ENCODE results near the gene ZBTB1. TPM values are rescaled to one million over a fixed set of nuclear protein-coding genes. Genes with fewer than 3 reads are reported as not detected.

The ZBTB1 gene
- total RNA-seq, 2 experiments from 2014 or later = 146 to 147 TPM

DNA sequence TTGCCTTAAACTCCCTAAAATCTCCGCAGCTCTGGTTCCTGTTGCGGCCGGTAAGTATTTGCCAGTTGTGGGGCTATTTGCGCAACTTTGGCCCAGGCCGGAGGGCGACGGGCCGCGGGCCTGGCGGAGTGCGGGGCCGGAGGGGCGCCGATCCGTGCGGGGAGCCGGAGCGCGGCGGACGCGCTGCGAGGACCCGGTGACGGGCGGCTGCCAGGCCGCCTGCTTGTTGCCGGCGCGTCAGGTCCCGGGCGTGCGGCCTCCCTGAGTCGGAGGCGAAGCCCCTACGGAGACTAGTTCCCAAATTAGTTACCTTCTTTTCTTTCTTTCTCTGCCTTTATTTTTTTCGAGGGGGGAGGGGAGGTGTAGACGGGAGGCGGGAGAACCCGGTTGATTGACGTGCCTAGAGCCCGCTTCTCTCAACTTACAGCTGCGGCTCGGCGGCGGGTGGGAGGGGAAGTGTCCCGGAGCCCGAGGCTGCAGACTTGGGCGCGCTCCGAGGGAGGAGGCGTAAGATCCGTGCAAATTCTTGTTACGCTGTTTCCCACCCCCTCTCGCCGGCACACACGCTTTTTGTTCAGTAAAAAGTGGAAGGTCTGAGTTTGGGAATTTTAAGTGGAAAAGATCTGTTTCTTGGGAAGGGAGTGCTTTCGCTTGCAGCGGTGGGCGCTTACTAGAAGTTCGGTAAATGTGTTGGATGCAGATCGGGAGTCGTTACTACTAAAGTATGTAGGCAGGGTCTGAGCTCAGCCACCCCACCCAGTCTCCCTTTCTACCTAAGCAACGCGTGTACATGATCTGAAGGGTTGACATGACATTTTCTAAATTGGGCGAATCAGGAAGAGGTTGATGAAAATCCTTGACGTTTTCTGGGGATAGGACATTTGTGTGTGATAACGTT lies 576 bp downstream of the ZBTB1 start:
- intact Hi-C loops (cut with DNase I, micrococcal nuclease) = loop anchor here (5.0 to 10.0 kb wide), 5 partner anchors 118 to 860 kb away; partner anchors contain the start of genes MAX (in 2 of the 2), MTHFD1 (in 2 of the 2), WDR89 (in 2 of the 2) and CHURC1 (in 1 of the 2)
- Mint-ChIP-seq H3K9me3 (no peaks in the 10 kb centered on the region), H3K36me3 (ENCODE audit: low read depth) (peaks cover 48% of the 10 kb centered on the region), H3K4me3 (peak overlapping the region; percentile 100), H3K4me1 (ENCODE audit: low read depth) (peaks cover 77% of the 10 kb centered on the region), H3K27ac (peak overlapping the region; percentile 100), H3K27me3 (peaks cover 4% of the 10 kb centered on the region)
- DNase-seq (peak; percentile 73 to 94 (median 82)), ATAC-seq (ENCODE audit: poor library complexity) (peak; percentile 29)
- no peak for TF ChIP-seq CTCF (IDR thresholded peaks at IDR 0.05)
- Histone ChIP-seq H3K27ac (ENCODE audit: low read depth in 1 of 2, low read length in 2 of 2) (peak overlapping the region; percentile 100), H3K4me1 (ENCODE audit: insufficient read depth, low read length) (peaks cover 61% of the 10 kb centered on the region), H3K4me3 (ENCODE audit: low read length) (peak overlapping the region; percentile 96), H3K9me3 (ENCODE audit: control insufficient read depth in 1 of 2, insufficient read depth in 1 of 2, low read length in 2 of 2) (no peaks in the 10 kb centered on the region), H3K27me3 (ENCODE audit: control insufficient read depth in 1 of 2, insufficient read depth in 2 of 2, low read length in 2 of 2) (no peaks in the 10 kb centered on the region), H3K36me3 (ENCODE audit: insufficient read depth, low read length) (no peaks in the 10 kb centered on the region)
- ChIA-PET CTCF (interaction anchor here (0.7 to 2.2 kb wide), 4 partner anchors 9 to 161 kb away, joined by 3 to 9 read pairs (median 4); partner anchors contain the start of gene HSPA2), POLR2A (interaction anchor here (0.6 to 6.5 kb wide), 29 partner anchors 9 to 863 kb away, joined by 3 to 112 read pairs (median 4); partner anchors contain the start of genes AKAP5, CHURC1, HSPA2 and MTHFD1)

DNA sequence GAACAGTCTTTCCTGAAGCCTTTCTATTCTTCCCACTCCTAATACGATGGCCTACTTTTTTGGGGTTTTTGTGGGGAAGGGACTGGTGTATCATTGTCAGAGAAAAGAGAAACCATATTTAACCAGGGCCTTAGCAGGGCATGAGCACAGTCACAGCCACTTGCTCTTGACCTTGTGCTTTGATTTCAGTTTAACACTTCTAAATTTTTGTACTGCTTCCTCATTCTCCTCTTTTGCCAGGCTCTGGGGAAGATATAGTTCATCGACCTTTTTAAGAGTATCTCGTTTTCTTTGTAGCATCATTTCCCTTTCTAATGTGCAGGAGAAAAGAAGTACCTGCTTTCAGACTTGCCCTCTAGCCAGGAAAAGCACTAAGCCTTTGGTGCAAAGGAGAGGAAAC lies 2.2 kb downstream of the ZBTB1 start:
- Histone ChIP-seq H3K36me3 (ENCODE audit: insufficient read depth, low read length) (peaks cover 5% of the 10 kb centered on the region), H3K4me1 (ENCODE audit: insufficient read depth, low read length) (peaks cover 62% of the 10 kb centered on the region), H3K27me3 (ENCODE audit: control insufficient read depth in 1 of 2, insufficient read depth in 2 of 2, low read length in 2 of 2) (no peaks in the 10 kb centered on the region), H3K9me3 (ENCODE audit: control insufficient read depth in 1 of 2, insufficient read depth in 1 of 2, low read length in 2 of 2) (no peaks in the 10 kb centered on the region), H3K27ac (ENCODE audit: low read depth in 1 of 2, low read length in 2 of 2) (peak overlapping the region in 1 of 2 donors; percentile 60), H3K4me3 (ENCODE audit: low read length) (peak overlapping the region; percentile 96)
- H3K36me3 Mint-ChIP-seq (ENCODE audit: low read depth) = peaks cover 44% of the 10 kb centered on the region
- peak overlapping the region; percentile 100 for H3K27ac Mint-ChIP-seq
- H3K4me1 Mint-ChIP-seq (ENCODE audit: low read depth) = peaks cover 78% of the 10 kb centered on the region
- ATAC-seq (ENCODE audit: poor library complexity) (no peak), DNase-seq (peak in 3 of 14 experiments; percentile 38 to 42 (median 40))
- ChIA-PET CTCF (interaction anchor here (0.8 to 1.0 kb wide), 3 partner anchors 16 to 864 kb away, joined by 3 read pairs; no protein-coding TSS in a partner anchor), POLR2A (interaction anchor here (0.6 to 6.4 kb wide), 2 partner anchors 119 to 989 kb away, joined by 3 to 51 read pairs; partner anchors contain the start of gene MTHFD1)
- intact Hi-C loops (cut with DNase I, micrococcal nuclease) = loop anchor here (2.0 to 10.0 kb wide), 3 partner anchors 32 to 862 kb away; partner anchors contain the start of genes WDR89 (in 2 of the 2) and CHURC1 (in 1 of the 2)
- H3K9me3 Mint-ChIP-seq = no peaks in the 10 kb centered on the region
- H3K4me3 Mint-ChIP-seq = peak overlapping the region; percentile 100
- no peak for TF ChIP-seq CTCF (IDR thresholded peaks at IDR 0.05)
- peaks cover 4% of the 10 kb centered on the region for H3K27me3 Mint-ChIP-seq

DNA sequence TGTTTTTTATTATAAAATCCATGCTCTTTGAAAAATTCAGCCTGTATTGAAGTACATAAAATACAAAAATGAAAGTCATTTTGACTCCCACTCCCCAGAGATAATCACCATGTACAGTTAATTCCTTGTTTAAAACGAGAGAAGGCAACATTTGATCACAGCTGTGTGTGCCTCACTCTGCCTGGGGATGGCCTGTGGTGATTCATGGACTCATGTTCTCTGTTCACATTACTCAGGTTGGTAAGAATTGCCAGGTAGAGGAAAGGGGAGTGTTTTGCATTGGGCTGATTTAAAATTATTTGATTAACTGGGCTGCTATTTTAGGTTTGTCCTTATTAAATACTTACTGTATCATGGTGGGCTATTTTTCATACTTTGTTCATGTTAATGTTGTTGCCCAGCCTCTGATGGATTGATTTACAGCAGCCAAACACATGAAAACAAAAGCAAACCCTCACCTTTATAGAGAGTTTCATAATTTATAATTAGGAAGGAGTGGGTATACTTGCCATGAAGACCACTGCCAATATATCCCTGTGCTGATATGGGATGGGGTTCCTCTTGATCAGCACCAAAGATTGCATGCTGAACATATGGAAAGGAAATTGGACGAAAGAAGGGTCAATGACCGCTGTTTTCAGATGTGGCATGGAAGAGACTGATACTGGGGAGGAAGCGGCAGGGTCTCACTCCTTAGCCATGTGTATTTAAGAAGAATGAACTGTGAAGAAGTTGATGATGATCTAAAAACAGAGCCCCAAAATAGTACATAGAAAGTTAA lies 3.0 kb downstream of the ZBTB1 start:
- no peak for TF ChIP-seq CTCF (IDR thresholded peaks at IDR 0.05)
- no peak for ATAC-seq (ENCODE audit: poor library complexity)
- DNase-seq = peak in 3 of 14 experiments; percentile 42 to 51 (median 49)
- Histone ChIP-seq H3K9me3 (ENCODE audit: control insufficient read depth in 1 of 2, insufficient read depth in 1 of 2, low read length in 2 of 2) (no peaks in the 10 kb centered on the region), H3K27me3 (ENCODE audit: control insufficient read depth in 1 of 2, insufficient read depth in 2 of 2, low read length in 2 of 2) (no peaks in the 10 kb centered on the region), H3K4me3 (ENCODE audit: low read length) (peak overlapping the region; percentile 96), H3K27ac (ENCODE audit: low read depth in 1 of 2, low read length in 2 of 2) (peak overlapping the region; percentile 17 to 60), H3K4me1 (ENCODE audit: insufficient read depth, low read length) (peaks cover 61% of the 10 kb centered on the region), H3K36me3 (ENCODE audit: insufficient read depth, low read length) (peaks cover 11% of the 10 kb centered on the region)
- Mint-ChIP-seq H3K9me3 (no peaks in the 10 kb centered on the region), H3K36me3 (ENCODE audit: low read depth) (peaks cover 35% of the 10 kb centered on the region), H3K27me3 (peaks cover 4% of the 10 kb centered on the region), H3K4me1 (ENCODE audit: low read depth) (peaks cover 78% of the 10 kb centered on the region), H3K27ac (peak overlapping the region; percentile 100), H3K4me3 (peak overlapping the region; percentile 100)
- CTCF ChIA-PET = interaction anchor here (0.6 to 1.7 kb wide), 6 partner anchors 14 to 865 kb away, joined by 3 read pairs; no protein-coding TSS in a partner anchor
- intact Hi-C loops (cut with DNase I, micrococcal nuclease) = loop anchor here (2.0 to 10.0 kb wide), 3 partner anchors 31 to 863 kb away; partner anchors contain the start of genes WDR89 (in 2 of the 2) and CHURC1 (in 1 of the 2)
- POLR2A ChIA-PET = no interaction called here

Measured in CD4-positive, alpha-beta T cell (primary cell).